NCI-H1930 (cell line): ENCODE measurements around the gene CGREF1.

Experiments
- DNase-seq, 2 experiments: peaks; one replicate each; lab custom pipeline; 2025; lab: John Stamatoyannopoulos, UW

CGREF1 gene, protein sequence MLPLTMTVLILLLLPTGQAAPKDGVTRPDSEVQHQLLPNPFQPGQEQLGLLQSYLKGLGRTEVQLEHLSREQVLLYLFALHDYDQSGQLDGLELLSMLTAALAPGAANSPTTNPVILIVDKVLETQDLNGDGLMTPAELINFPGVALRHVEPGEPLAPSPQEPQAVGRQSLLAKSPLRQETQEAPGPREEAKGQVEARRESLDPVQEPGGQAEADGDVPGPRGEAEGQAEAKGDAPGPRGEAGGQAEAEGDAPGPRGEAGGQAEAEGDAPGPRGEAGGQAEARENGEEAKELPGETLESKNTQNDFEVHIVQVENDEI

DNA sequence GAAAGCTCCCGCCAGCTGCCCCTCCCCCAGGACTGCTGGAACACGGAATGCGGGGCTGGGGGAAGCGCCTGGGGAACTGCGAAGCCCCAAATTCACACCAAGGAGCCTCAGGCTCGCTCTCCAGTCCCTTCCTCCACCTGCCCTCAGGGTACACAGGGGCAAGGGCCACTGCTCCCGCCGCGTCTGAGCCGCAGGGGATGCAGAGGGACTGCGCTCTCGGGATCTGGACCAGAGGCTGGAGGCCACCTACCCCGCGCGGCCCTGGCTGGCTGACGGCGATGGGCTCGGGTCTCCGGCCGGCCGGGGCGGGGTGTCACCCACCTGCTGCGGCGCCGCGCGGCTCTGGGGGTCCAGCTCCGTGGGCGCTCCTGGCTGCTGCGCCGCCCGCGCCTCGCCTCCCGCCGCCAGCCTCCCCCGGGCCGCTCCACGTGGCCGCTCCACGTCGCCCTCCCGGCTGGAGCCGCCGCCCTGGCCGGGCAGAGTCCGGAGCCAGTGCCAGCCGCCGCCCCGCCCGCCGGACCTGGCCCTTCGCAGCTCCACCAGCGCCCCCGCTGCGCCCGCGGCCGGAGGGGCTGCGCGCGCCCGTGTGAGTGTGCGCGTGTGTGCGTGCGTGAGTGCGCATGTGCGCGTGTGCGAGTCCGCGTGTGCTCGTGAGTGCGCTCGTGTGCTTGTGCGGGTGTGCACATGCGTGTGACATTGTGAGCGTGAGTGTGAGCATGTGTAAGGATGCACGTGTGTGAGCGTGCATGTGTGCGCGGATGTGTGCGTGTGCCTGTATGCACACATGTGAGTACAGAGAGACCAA is at the start of gene CGREF1:
Gene CGREF1, minus strand, starts transcription at position 604 of the 805 bp plus-strand sequence. CDS start 14,762 bp downstream, outside the sequence.
- DNase-seq, result peak in 1 of 2 experiments; percentile 37

DNA sequence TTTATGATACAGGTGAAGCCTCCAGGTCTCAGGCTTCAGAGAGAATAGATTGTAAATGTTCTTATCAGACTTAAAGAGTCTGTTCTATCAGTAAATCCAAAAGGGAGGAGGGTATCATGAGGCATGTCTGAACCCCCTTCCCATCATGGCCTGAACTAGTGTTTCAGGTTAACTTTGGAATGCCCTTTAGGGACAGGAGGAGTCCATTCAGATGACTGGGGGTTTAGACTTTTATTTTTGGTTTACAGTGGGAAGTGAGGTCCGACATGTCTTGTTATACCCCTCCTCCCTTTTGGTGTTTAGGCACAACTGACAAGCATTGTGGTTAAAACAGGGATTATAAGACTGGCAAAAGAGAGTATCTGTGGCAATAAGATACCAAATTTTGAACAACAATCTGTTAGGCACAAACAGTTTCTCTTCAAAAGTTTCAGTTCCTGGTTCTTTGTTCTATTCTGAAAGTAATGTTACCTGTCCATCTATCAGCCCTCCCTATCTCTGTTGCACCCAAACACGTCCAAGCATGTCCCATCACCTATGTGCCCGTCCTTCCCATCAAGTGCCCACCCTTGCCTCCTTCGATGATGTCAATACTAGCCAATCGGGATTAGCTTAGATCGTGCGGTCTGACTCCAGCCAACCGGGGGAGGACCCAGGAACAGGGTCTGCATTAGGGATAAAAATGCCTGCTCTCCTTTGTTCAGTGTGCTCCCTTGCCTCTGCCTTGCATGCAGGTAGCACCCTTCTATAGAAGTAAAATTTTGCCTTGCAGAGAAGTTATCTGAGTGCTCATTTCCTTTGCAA is 46.2 kb upstream of the CGREF1 start:
- DNase-seq, result no peak

DNA sequence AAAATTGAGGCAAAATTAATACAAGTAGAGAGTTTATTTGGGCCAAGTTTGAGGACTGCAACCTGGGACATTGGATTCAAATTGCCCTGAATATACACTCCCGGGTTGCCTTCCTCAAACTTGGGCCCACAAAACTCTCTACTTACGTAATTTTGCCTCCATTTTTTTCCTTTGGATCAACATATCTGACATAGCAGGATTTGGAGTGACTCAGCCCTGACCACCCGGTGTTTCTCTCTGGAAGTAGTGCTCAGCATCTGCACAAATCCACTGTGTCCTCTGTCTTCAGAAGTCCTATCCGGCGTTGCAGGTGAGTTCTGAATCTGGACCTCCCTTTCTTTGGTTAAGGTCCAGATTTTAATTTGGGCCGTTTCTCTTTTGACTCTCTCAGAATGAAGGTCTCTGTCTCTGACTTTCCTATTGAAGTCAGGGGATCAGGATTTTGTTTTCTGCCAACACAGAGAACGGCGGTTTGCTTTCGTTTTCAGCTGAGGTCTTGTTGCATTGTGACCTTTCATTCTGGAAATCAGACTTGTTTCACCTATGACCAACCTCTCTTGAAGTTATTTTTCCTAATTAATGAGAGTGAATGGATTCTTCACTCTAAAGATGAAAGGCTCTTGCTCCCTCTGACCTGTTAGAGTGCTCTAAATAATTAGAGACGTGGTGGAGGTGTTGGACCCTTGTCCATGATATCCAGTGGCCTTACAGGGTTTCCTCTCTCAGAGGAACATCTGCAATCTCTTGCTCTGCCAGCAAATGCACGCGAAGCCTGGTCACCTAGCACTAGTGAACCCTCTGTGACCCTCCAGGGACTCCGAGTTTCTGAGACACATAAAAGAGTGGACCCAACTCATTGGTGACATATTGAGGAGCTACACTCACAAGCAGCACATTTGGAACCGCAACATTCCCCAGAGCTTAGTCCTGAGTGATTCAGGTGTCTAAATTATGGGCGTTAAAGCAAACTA is 43.5 kb upstream of the CGREF1 start:
- no peak for DNase-seq

DNA sequence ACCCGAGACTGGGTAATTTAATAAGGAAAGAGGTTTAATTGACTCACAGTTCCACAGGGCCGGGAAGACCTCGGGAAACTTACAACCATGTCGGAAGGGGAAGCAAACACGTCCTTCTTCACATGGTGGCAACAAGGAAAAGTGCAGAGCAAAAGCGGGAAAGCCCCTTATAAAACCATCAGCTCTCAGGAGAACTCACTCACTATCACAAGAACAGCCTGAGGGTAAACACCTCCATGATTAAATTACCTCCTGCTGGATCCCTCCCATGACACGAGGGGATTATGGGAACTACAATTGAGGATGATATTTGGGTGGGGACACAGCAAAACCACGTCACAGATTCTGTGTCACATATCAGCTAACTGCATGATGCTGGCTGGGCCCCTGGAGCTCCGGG is 41.3 kb upstream of the CGREF1 start:
- DNase-seq, result no peak

DNA sequence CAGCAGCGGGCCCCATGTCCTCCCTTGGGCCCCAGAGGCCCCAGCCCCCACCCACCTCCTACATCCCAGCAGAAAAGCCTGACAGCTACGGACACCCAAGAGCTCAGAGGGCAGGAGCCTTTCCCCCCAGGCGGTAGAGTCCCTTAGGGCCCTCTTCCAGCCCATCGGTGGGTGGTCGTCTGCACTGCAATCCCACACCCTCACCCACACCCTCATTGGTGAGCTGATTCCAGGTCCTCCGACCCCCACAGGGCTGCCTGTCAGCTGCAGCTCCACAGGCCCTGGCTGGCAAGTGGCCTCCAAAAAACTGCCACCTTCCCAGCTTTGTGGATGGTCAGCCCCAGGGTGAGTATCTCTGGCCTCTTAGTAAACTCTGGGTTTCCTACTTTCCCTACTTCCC is 40.3 kb upstream of the CGREF1 start:
- no peak for DNase-seq

DNA sequence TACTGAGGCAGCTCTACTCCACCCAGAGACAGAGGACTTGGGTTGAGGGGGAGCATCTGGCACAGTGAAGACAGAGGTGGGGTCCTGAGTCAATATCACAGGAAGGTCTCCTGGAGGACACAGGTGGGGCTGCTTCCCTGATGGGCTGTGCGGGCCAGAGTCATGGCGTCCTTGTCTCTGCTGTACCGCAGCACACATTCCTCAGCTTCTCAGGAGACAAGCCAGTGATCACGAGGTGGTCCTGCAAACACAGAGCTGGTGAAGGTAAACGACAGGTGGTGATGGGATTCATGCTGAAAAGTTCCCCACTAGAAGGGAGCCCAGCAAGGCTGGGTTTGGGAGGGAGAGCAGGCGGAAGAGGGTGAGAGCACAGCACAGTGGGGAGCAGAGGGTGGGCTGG is 39.5 kb upstream of the CGREF1 start:
- no peak for DNase-seq

DNA sequence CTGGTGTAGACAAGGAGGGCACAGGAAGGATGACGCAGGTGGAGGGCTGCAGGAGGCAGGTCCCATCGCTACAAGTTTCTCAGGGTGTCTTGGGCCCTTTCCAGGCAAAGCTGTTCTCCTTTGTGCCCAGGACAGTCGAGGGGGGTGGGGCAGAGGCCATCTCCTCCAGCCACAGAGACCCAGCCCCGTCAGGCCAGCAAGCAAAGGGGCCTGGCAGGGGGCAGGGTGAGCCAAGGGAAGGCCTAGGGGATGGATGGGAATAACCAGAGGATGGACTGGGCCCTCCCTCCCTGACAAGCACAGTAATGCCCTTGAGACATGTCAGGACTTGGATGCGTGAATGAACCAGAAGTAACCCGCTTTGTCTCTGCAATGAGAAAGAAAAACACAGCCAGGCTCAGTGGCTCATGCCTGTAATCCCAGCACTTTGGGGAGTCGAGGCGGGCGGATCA is 36.2 kb upstream of the CGREF1 start:
- no peak for DNase-seq

DNA sequence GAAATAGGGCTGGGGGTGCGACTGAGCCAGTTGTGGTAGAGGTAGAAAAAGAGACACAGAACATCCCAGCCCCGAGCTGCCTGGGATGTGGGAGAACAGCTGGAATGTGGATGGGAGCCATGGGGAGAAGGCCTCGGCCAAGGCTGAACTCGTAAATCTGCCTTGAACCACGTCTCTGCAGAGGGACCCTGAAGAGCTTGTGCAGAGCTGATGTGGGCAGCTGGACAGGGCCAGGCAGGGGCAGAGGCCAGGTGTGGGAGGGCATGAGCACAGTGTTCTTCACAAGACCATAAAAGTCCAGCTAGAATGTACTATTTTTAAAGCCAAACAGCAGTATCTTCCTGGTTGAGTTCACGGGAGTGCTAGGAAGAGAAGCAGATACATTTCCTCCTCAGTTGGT is 35.6 kb upstream of the CGREF1 start:
- no peak for DNase-seq

DNA sequence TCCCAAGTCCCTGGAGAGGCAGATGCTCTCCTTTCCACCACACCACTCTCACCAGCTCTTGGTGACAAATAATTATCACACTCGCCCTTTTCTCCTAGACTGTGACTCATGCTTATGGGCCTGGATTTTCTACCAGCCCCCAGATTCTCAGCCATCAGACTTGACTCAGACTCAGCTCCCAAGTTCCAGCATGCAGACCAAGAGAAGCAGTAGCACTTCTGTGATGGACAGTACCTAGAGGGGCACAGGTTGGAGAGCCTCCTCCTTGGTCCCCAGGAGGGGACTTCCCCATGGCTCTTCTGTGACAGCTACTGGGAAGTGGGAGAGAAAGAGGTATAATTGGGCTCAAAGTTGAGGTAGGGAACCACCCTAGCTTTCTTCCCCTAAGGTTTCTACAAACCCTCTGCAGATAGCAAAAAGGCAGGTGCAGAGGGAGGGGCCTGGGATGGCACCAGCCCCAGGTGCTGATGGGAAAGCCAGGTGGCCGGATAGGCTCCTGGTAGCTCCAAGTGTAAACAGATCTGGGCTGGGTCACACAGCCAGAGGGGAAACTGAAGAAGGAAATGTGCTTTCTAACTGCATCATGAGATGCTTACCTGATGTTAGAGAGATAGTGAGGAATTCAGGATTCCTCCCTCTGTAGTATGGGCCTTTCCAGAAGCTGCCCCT is 34.0 kb upstream of the CGREF1 start:
- no peak for DNase-seq

DNA sequence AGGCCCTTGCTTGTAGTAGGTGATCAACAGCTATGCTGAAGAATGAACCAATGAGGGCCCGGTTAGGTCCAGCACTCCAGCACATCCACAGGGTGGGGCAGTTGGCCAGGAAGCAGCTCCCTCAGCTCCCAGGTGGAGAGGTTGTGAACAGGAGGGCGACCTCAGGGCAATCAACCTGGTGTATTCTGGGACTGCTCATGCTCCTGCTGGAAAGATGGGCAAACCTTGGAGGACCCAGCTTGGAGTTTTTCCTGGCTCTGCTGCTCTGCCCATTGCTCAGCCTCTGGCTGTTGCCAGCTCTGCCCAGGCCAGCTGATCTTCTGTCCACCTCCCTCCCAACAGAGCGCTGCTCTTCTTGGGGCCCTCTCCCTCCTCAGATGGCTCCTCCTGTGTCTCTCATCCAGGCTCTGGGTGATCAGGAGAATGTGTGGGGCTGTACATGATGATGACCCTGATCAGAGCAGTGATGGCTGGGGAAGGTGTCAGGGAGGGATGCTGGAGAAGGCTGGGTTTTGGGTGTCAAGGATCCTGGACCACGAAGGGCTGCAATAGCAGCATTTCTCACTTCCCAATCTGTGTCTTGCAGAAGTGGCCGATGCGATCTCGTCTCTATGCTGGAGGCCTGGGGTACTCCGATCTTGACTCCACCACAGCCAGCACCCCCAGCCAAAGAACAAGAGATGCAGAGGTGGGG is 33.3 kb upstream of the CGREF1 start:
- no peak for DNase-seq

DNA sequence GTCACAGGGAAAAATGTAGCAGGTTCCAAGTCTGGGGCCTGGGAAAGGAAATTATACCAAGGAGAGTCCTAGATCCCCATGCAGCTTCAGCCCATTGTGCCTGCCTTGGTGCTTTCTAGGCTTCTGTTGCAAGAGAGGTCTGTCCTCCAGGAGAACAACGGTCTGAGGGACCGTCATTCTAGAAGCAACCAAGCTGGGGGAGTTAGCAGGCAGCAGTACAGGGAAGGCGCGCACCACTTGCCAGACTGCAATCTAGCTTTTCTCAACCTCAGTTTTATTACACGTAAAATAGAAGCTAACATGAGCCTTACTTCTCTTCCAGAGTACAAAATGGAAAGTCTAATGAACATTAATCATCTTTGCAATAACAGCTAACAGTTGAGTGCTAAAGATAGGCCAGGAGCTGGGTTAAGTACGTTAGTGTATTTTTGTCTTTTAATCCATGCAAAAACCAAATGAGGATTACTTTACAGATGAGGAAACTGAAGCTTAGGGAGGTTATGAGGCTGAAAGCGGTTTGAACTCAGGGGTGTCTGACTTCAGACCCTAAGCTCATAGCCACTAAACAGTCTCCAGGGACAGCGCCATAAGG is 31.8 kb upstream of the CGREF1 start:
- no peak for DNase-seq

DNA sequence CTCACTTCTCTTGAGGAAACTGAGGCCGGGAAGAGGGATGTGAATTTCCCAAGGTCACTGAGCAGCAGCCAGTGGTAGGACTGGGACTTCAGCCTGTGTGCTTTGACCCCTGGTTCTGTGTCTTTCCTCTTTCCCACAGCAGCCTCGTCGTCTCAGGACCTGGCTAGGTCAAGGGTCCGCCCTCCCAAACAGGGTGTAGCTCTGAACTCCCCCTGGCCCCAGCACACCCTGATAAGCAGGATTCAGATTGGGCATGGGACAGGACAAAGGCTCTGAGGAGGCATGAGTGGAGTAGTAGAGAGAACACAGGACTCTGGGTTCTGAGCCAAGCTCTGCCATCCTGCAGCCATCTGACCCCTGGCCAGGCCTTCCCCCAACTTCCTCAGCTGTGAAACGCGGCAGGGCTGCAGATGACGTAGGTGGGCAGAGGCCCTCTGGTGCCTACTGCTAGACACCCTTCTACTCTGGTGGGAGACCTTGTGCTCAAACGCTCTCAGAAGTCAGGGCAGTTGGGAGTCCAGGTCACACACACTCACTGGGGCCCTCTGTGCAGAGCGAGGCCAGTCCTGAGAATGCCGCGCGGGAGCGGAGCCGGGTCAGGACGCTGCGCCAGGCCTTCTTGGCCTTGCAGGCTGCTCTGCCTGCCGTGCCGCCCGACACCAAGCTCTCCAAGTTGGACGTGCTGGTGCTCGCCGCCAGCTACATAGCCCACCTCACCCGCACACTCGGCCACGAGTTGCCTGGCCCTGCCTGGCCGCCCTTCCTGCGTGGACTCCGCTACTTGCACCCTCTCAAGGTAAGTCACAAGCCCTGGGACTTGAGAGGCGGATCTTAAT is 30.9 kb upstream of the CGREF1 start:
- no peak for DNase-seq

DNA sequence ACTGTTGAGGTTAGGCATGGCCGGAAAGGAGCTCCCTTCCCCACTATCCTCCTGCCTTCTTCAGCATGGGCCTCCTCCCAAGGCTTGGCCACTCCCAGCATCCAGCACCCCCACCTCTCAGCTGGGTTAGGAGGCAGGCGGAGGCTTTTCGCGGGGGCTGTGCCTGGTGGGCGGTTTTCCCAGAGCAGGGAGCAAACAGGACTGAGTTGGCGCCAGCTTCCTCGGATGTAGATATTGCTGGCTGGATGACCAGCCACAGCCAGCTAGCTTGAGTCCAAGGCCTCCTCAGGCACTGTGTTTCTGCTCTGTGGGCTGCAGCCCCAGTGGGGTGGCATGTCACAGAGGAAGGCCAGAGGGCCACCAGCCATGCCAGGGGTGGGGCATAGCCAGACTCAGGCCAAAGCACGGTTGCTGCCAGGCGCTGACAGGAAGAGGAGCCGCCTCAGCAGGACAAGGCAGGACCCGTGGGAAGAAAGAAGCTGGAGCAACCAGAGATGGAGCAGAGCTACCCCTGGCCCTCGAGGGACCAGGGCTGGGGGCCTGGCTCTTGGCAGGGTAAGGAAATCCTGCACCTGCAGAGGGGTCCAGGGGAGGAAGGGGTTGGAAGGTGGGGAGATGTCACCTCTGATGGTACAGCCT is 30.0 kb upstream of the CGREF1 start, which contains the start of gene TCF23:
Gene TCF23, plus strand, starts transcription at position 204 of the 639 bp plus-strand sequence. Its CDS starts 130 bp downstream, at position 334.
- no peak for DNase-seq

DNA sequence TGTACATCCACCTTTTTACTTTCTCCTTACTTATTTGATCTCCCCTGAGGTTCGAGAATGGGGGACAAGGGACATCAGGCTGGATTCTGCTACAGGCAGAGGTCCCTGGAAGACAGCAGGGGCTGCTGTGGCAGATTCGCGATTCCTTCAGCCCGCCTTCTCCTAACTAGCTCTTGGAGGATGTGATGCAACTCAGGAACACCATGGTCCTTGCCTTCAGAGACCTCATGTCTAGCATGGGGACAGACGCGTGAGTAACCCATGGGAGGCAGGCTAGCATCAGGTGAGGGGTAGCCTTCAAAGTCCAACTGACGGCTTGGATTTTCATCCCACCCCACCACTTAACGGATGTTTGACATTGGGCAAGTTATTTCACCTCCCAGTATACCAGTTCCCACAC is 29.0 kb upstream of the CGREF1 start:
- no peak for DNase-seq

DNA sequence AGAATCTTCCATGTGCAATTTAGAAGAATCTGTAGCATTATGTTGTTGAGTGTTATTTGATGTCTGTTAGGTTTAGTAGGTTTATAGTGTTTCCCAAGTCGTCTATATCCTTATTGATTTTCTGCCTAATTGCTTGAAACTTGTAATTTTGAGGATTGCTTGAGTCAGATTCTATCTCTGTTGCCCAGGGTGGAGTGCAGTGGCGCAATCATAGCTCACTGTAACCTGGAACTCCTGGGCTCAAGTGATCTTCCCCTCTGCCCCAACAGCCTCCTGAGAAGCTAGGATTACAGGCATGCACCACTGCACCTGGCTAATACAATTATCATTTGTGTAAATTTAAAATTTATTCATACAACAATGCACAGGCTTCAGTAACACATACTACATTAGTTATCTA is 26.8 kb upstream of the CGREF1 start:
- no peak for DNase-seq

DNA sequence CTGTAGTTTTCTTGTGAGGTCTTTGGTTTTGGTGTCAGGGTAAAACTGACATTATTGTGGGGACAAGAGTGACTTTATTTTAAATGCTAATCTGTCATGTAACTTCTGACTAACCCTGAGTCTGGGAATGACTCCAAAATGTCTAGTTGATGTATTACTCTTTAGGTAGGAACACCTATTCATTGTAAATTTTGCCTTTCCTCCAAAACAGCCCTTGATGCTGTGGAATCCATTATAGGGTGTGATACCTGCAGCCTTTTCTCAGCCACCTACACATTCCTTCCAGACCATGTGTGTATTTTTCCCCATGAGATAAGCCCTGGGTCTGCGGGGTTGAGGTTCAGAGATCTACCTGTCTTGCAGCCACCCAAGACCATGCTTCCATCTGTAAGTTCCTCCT is 24.4 kb upstream of the CGREF1 start:
- no peak for DNase-seq

DNA sequence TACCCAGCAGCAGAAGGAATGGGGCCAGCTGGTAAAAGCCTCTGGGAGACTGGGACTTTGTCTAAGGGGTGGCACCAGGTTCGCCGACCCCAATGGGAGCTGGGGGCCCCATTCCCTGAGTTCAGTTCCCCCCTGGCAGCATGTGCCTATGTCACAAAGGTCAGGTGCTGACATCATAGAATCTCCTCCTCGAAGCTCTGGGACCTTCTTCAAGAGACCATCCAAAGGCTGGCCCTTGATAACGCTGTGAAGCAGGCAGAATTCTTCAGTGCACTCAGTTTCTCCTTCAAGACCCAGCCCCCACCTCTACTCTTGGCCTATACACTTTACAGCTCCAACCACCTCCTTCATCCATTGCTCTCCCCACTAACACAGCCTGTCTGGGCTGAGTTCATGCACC is 20.4 kb upstream of the CGREF1 start, which contains the start of gene PRR30:
Gene PRR30, minus strand, starts transcription at position 101 of the 400 bp plus-strand sequence. CDS start 1,081 bp downstream, outside the sequence.
- DNase-seq, result no peak

DNA sequence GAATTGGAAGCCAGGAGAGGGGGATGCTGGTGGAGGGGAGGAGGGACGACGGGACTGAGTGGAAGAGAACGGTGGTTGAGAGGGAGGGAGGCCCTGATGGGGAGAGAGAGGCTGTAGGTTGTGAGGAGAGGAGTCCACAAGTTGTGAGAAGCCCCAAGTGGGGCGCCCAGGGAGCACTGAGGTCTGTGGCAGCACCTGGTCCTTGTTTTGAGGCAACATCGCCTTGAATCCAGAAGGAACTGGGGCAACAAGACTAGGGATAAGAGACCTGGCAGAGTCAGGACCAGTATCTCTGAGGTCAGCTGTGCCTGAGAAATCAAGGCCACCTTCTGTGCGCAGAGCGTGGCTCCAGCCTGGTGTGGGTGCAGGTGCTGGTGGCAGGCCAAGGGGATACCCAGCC is 19.2 kb upstream of the CGREF1 start:
- DNase-seq, result no peak
